ENCODE measurements around the gene UFM1. TPM values are rescaled to one million over a fixed set of nuclear protein-coding genes. Genes with fewer than 3 reads are reported as not detected.

UFM1 gene
- total and polyA plus RNA-seq, 2 of the 13 experiments (the other 11 are each of a cell fraction or from before 2014, with no cell fraction given): 42.6 to 47.0 TPM

- TF ChIP-seq ZNF7 (CRISPR knock-in tag; IDR thresholded peaks at IDR 0.05) (no peak), ZNF766 (CRISPR knock-in tag; IDR thresholded peaks at IDR 0.05; ENCODE audit: borderline replicate concordance) (no peak), MIXL1 (CRISPR knock-in tag; IDR thresholded peaks at IDR 0.05) (no peak), ZBTB8A (CRISPR knock-in tag; IDR thresholded peaks at IDR 0.05; ENCODE audit: borderline replicate concordance, low read depth) (no peak), RELA (CRISPR knock-in tag; IDR thresholded peaks at IDR 0.05) (no peak), HMGXB3 (CRISPR knock-in tag; IDR thresholded peaks at IDR 0.05; ENCODE audit: borderline replicate concordance) (no peak), POLR2G (IDR thresholded peaks at IDR 0.05; ENCODE audit: low read depth, low read length) (0 out of 2 replicates have a peak, but pooled peaks have one; percentile 18), HOXA9 (CRISPR knock-in tag; IDR thresholded peaks at IDR 0.05; ENCODE audit: borderline replicate concordance) (no peak), HES4 (CRISPR knock-in tag; IDR thresholded peaks at IDR 0.05; ENCODE audit: borderline replicate concordance) (no peak), SIN3A (IDR thresholded peaks at IDR 0.05; ENCODE audit: borderline replicate concordance, low read depth, low read length) (peak; percentile 48; the same call in 1 of the 2 replicates), TP53 (CRISPR knock-in tag; conservative IDR thresholded peaks at IDR 0.05) (no peak), TCF7 (IDR thresholded peaks at IDR 0.05; ENCODE audit: low read depth) (no peak), ZNF558 (CRISPR knock-in tag; IDR thresholded peaks at IDR 0.05; ENCODE audit: borderline replicate concordance) (no peak), ZNF800 (CRISPR knock-in tag; IDR thresholded peaks at IDR 0.05) (no peak), ISL2 (CRISPR knock-in tag; IDR thresholded peaks at IDR 0.05) (no peak), PTBP1 (IDR thresholded peaks at IDR 0.05; ENCODE audit: low read depth, low read length, poor library complexity, severe bottlenecking) (no peak), MIER3 (CRISPR knock-in tag; IDR thresholded peaks at IDR 0.05; ENCODE audit: borderline replicate concordance) (0 out of 2 replicates have a peak, but pooled peaks have one; percentile 1), KLF16 (CRISPR knock-in tag; IDR thresholded peaks at IDR 0.05) (0 out of 4 replicates have a peak, but pooled peaks of 1 of the 2 experiments have one; percentile 18), MBNL3 (CRISPR knock-in tag; conservative IDR thresholded peaks at IDR 0.05) (no peak), RBM39 (IDR thresholded peaks at IDR 0.05; ENCODE audit: low read depth, low read length, poor library complexity, severe bottlenecking) (no peak), NFRKB (IDR thresholded peaks at IDR 0.05) (no peak), NCOR1 (IDR thresholded peaks at IDR 0.05; ENCODE audit: borderline replicate concordance, low read length) (no peak), HNRNPUL1 (IDR thresholded peaks at IDR 0.05; ENCODE audit: low read depth, low read length) (no peak), PITX1 (CRISPR knock-in tag; IDR thresholded peaks at IDR 0.05) (no peak), HINFP (CRISPR knock-in tag; IDR thresholded peaks at IDR 0.05; ENCODE audit: low read depth) (no peak)
Measured at GRCh38 chr13:38350114-38350617, 515 bp downstream of the UFM1 start (continued).

Data from HepG2 (cell line).